Duodenal mucosa (tissue), 2 donors: ENCODE results near the gene ECE1.

ENCODE experiments used
- H3K27ac ChIP-seq: one replicate; pipeline ENCODE4 v1.7.0; 2013; ENCODE audit warnings: low read depth, low read length
- H3K27me3 ChIP-seq, 2 donors: one replicate each; pipeline ENCODE4 v1.7.0; 2013; ENCODE audit warnings: low read length in 2 of 2, control low read depth in 1 of 2; ENCODE audit not compliant: insufficient read depth in 2 of 2, control insufficient read depth in 1 of 2
- H3K36me3 ChIP-seq, 2 donors: one replicate each; pipeline ENCODE4 v1.7.0; 2013; ENCODE audit warnings: low read length in 2 of 2, control low read depth in 1 of 2; ENCODE audit not compliant: insufficient read depth in 2 of 2, control insufficient read depth in 1 of 2
- H3K4me1 ChIP-seq, 2 donors: one replicate each; pipeline ENCODE4 v1.7.0; 2013; ENCODE audit warnings: low read length in 2 of 2, control low read depth in 1 of 2; ENCODE audit not compliant: insufficient read depth in 2 of 2, control insufficient read depth in 1 of 2
- H3K4me3 ChIP-seq, 2 donors: one replicate each; pipeline ENCODE4 v1.7.0; 2013; ENCODE audit warnings: low read length in 2 of 2, low read depth in 1 of 2
- H3K9ac ChIP-seq, 2 donors: one replicate each; pipeline ENCODE4 v1.7.0; 2013; ENCODE audit warnings: low read length in 2 of 2, low read depth in 1 of 2
- H3K9me3 ChIP-seq, 2 donors: one replicate each; pipeline ENCODE4 v1.7.0; 2013; ENCODE audit warnings: low read length in 2 of 2, control low read depth in 1 of 2; ENCODE audit not compliant: control insufficient read depth in 1 of 2

ECE1 gene

GRCh38 chr1:21261551-21262292 lies 28.5 kb downstream of the ECE1 start:
- H3K4me3 ChIP-seq: peak overlapping the region in 1 of 2 donors; percentile 24
- no peaks in the 10 kb centered on the region for H3K27me3 ChIP-seq
- H3K9ac ChIP-seq: peak overlapping the region; percentile 27 to 41
- H3K27ac ChIP-seq: peak overlapping the region; percentile 74
- peaks cover 16 to 45% of the 10 kb centered on the region in 2 donors for H3K36me3 ChIP-seq
- peaks cover 24 to 26% of the 10 kb centered on the region in 2 donors for H3K4me1 ChIP-seq
- H3K9me3 ChIP-seq: no peaks in the 10 kb centered on the region

- Histone ChIP-seq H3K4me3 (no peak overlapping the region), H3K27ac (no peak overlapping the region), H3K9ac (peak overlapping the region in 1 of 2 donors; percentile 4), H3K9me3 (no peaks in the 10 kb centered on the region), H3K27me3 (no peaks in the 10 kb centered on the region), H3K4me1 (peaks cover 24 to 26% of the 10 kb centered on the region in 2 donors), H3K36me3 (peaks cover 14 to 51% of the 10 kb centered on the region in 2 donors)
Measured at GRCh38 chr1:21260405-21261125, 29.7 kb downstream of the ECE1 start.

- H3K4me3 ChIP-seq: no peak overlapping the region
- no peaks in the 10 kb centered on the region for H3K27me3 ChIP-seq
- peaks cover 14 to 56% of the 10 kb centered on the region in 2 donors for H3K36me3 ChIP-seq
- no peaks in the 10 kb centered on the region for H3K9me3 ChIP-seq
- H3K27ac ChIP-seq: no peak overlapping the region
- H3K4me1 ChIP-seq: peaks cover 24 to 26% of the 10 kb centered on the region in 2 donors
- H3K9ac ChIP-seq: no peak overlapping the region
Measured at GRCh38 chr1:21259316-21260076, 30.8 kb downstream of the ECE1 start.

- Histone ChIP-seq H3K9ac (no peak overlapping the region), H3K27me3 (no peaks in the 10 kb centered on the region), H3K9me3 (no peaks in the 10 kb centered on the region), H3K4me1 (peaks cover 24 to 29% of the 10 kb centered on the region in 2 donors), H3K4me3 (no peak overlapping the region), H3K36me3 (peaks cover 14 to 60% of the 10 kb centered on the region in 2 donors), H3K27ac (no peak overlapping the region)
Measured at GRCh38 chr1:21258331-21259134, 31.7 kb downstream of the ECE1 start.

- Histone ChIP-seq H3K4me3 (no peak overlapping the region), H3K27ac (no peak overlapping the region), H3K27me3 (no peaks in the 10 kb centered on the region), H3K9ac (no peak overlapping the region), H3K36me3 (peaks cover 14 to 62% of the 10 kb centered on the region in 2 donors), H3K9me3 (no peaks in the 10 kb centered on the region), H3K4me1 (peaks cover 18 to 25% of the 10 kb centered on the region in 2 donors)
Measured at GRCh38 chr1:21257431-21258135, 32.7 kb downstream of the ECE1 start.

GRCh38 chr1:21256776-21257175 lies 33.5 kb downstream of the ECE1 start:
- no peak overlapping the region for H3K9ac ChIP-seq
- peaks cover 14 to 70% of the 10 kb centered on the region in 2 donors for H3K36me3 ChIP-seq
- H3K4me3 ChIP-seq: no peak overlapping the region
- no peaks in the 10 kb centered on the region for H3K27me3 ChIP-seq
- no peak overlapping the region for H3K27ac ChIP-seq
- no peaks in the 10 kb centered on the region for H3K9me3 ChIP-seq
- H3K4me1 ChIP-seq: peaks cover 16 to 22% of the 10 kb centered on the region in 2 donors

GRCh38 chr1:21255943-21256320 lies 34.3 kb downstream of the ECE1 start:
- no peak overlapping the region for H3K9ac ChIP-seq
- peaks cover 17 to 75% of the 10 kb centered on the region in 2 donors for H3K36me3 ChIP-seq
- H3K4me1 ChIP-seq: peaks cover 9 to 17% of the 10 kb centered on the region in 2 donors
- no peak overlapping the region for H3K4me3 ChIP-seq
- H3K9me3 ChIP-seq: no peaks in the 10 kb centered on the region
- no peaks in the 10 kb centered on the region for H3K27me3 ChIP-seq
- no peak overlapping the region for H3K27ac ChIP-seq

- no peak overlapping the region for H3K27ac ChIP-seq
- no peak overlapping the region for H3K4me3 ChIP-seq
- H3K4me1 ChIP-seq: peaks cover 6 to 13% of the 10 kb centered on the region in 2 donors
- H3K27me3 ChIP-seq: no peaks in the 10 kb centered on the region
- H3K9me3 ChIP-seq: no peaks in the 10 kb centered on the region
- peaks cover 17 to 72% of the 10 kb centered on the region in 2 donors for H3K36me3 ChIP-seq
- no peak overlapping the region for H3K9ac ChIP-seq
Measured at GRCh38 chr1:21255284-21255942, 34.9 kb downstream of the ECE1 start.
